Calu3 (cell line): Measurements from ENCODE around the gene CSMD2. TPM values are rescaled to one million over a fixed set of nuclear protein-coding genes. Genes with fewer than 3 reads are reported as not detected.

Experiments
- BruUV-seq: library from RNA; stranded (reverse); fragments of 400-500 nt; replicated peaks from 2 replicates; lab custom pipeline; 2021; lab: Mats Ljungman, UMichigan
- CTCF ChIA-PET: fragments of 300-600 bp; sonication (Branson Sonifier 250); formaldehyde crosslinking; loops from one replicate; lab custom pipeline; 2022; ENCODE audit warnings: antibody characterized with exemption; lab: Charles Lee
- DNase-seq: peaks from one replicate; pipeline ENCODE4 v3.0.0; 2022
- H3K27ac Mint-ChIP-seq: one replicate; pipeline ENCODE4 v1.8.0; 2022; ENCODE audit warnings: mixed read lengths; ENCODE audit not compliant: unreplicated experiment
- H3K27me3 Mint-ChIP-seq: one replicate; pipeline ENCODE4 v1.8.0; 2022; ENCODE audit warnings: mixed read lengths; ENCODE audit not compliant: unreplicated experiment
- H3K36me3 Mint-ChIP-seq: one replicate; pipeline ENCODE4 v1.8.0; 2022; ENCODE audit warnings: mild to moderate bottlenecking, moderate library complexity, mixed read lengths; ENCODE audit not compliant: insufficient read depth, unreplicated experiment
- H3K4me1 Mint-ChIP-seq: one replicate; pipeline ENCODE4 v1.8.0; 2022; ENCODE audit warnings: mild to moderate bottlenecking, low read depth, mixed read lengths; ENCODE audit not compliant: unreplicated experiment
- H3K4me3 Mint-ChIP-seq: one replicate; pipeline ENCODE4 v1.8.0; 2022; ENCODE audit warnings: mild to moderate bottlenecking, low read depth, moderate library complexity, mixed read lengths; ENCODE audit not compliant: unreplicated experiment
- H3K9me3 Mint-ChIP-seq: one replicate; pipeline ENCODE4 v1.8.0; 2022; ENCODE audit warnings: low read depth, mixed read lengths; ENCODE audit not compliant: unreplicated experiment
- CTCF ChIP-seq: fragments of 200-600 bp; IDR thresholded peaks from one replicate; pipeline ENCODE4 v1.8.0; 2022; ENCODE audit warnings: antibody characterized with exemption; ENCODE audit not compliant: unreplicated experiment
- intact Hi-C: fragments of 100-400 bp; cut with micrococcal nuclease; formaldehyde crosslinking; loops from one replicate; pipeline ENCODE4 v1.10.0; 2022; ENCODE audit not compliant: unreplicated experiment
- total RNA-seq: library from RNA; stranded (reverse); gene quantifications from 2 replicates; pipeline ENCODE4 v1.2.3, GENCODE V29; 2022

CSMD2 gene
- total RNA-seq, 1 experiment from 2014 or later: not detected

DNA sequence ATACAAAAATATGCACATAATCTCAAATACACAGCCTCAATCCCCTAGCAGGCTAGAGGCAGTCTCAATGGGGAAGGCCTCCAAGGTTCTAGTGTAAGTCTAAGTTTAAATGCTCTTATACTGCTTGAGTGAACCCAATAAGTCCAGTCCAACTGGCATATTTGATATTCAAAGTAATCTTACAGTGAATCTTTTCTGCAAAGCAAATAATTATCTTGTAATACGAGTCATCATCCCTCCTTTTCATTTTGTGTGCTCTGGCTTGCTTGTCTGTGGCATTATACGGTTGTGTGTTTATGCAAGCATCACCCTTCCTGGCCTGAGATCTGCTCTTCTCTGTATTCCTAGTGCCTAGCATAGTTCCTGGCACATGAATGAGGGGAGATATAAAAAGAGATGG is 468.1 kb downstream of the CSMD2 start:
- CTCF ChIA-PET: no interaction called here
- intact Hi-C loops: no loop called here
- no peak for DNase-seq
- H3K36me3 Mint-ChIP-seq: no peaks in the 10 kb centered on the region
- no peak for TF ChIP-seq CTCF
- no peak overlapping the region for H3K27ac Mint-ChIP-seq
- H3K9me3 Mint-ChIP-seq: no peaks in the 10 kb centered on the region
- no TSS peak for BruUV-seq
- no peak overlapping the region for H3K4me3 Mint-ChIP-seq
- H3K27me3 Mint-ChIP-seq: peaks cover 44% of the 10 kb centered on the region
- H3K4me1 Mint-ChIP-seq: no peaks in the 10 kb centered on the region

- no peak for DNase-seq
- intact Hi-C loops: no loop called here
- H3K27ac Mint-ChIP-seq: no peak overlapping the region
- TF ChIP-seq CTCF: no peak
- no peaks in the 10 kb centered on the region for H3K36me3 Mint-ChIP-seq
- no peaks in the 10 kb centered on the region for H3K4me1 Mint-ChIP-seq
- no TSS peak for BruUV-seq
- peaks cover 3% of the 10 kb centered on the region for H3K9me3 Mint-ChIP-seq
- CTCF ChIA-PET: no interaction called here
- no peak overlapping the region for H3K4me3 Mint-ChIP-seq
- H3K27me3 Mint-ChIP-seq: peaks cover 50% of the 10 kb centered on the region
These were observed 468.7 kb downstream of the CSMD2 start for GRCh38 chr1:33696311-33696710.

GRCh38 chr1:33692206-33693188 is 472.5 kb downstream of the CSMD2 start:
- no peaks in the 10 kb centered on the region for H3K4me1 Mint-ChIP-seq
- peaks cover 88% of the 10 kb centered on the region for H3K27me3 Mint-ChIP-seq
- no TSS peak for BruUV-seq
- H3K27ac Mint-ChIP-seq: no peak overlapping the region
- no peaks in the 10 kb centered on the region for H3K36me3 Mint-ChIP-seq
- no peak for TF ChIP-seq CTCF
- intact Hi-C loops: no loop called here
- CTCF ChIA-PET: no interaction called here
- H3K4me3 Mint-ChIP-seq: no peak overlapping the region
- peaks cover 3% of the 10 kb centered on the region for H3K9me3 Mint-ChIP-seq
- no peak for DNase-seq

DNA sequence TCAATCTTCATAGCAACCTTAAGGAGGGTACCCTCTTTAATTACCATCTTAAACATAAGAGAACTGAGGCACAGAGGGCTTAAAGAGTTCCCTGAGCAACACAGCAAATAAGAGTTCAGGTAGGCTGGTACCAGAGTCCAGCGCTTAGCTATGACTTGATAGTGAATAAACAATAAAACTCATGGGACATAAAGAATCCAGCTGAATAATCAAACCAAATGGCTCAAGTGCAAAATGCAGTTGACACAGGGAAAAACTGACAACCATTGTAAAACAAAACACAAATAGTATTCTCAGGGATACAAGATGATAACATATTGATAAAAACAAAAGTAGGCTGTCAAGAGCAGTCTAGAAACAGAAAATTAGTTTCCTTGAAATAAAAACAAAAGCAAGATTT is 478.0 kb downstream of the CSMD2 start:
- peaks cover 89% of the 10 kb centered on the region for H3K27me3 Mint-ChIP-seq
- no peak for TF ChIP-seq CTCF
- H3K9me3 Mint-ChIP-seq: peaks cover 3% of the 10 kb centered on the region
- intact Hi-C loops: no loop called here
- BruUV-seq: no TSS peak
- CTCF ChIA-PET: no interaction called here
- H3K36me3 Mint-ChIP-seq: no peaks in the 10 kb centered on the region
- H3K27ac Mint-ChIP-seq: no peak overlapping the region
- no peak overlapping the region for H3K4me3 Mint-ChIP-seq
- no peak for DNase-seq
- H3K4me1 Mint-ChIP-seq: no peaks in the 10 kb centered on the region
